DOHH2 (cell line): ENCODE results near the gene SCAMP1.

Experiments
- H3F3A ChIP-seq: fragments of 200-600 bp; sonication (generic), shearing (Covaris generic); 2 replicates; pipeline ENCODE4 v1.6.0; 2016; ENCODE audit warnings: antibody characterized with exemption, mild to moderate bottlenecking; ENCODE audit not compliant: control insufficient read depth, insufficient read depth
- H3K27ac ChIP-seq: fragments of 200-600 bp; sonication (generic); 2 replicates; pipeline ENCODE4 v1.5.1; 2014; ENCODE audit warnings: low read depth, mild to moderate bottlenecking, low read length, moderate library complexity
- H3K27me3 ChIP-seq: fragments of 200-600 bp; sonication (generic); 2 replicates; pipeline ENCODE4 v1.6.1; 2014; ENCODE audit warnings: mild to moderate bottlenecking, low read length, mixed read lengths; ENCODE audit not compliant: control insufficient read depth
- H3K36me3 ChIP-seq: fragments of 200-600 bp; sonication (generic); 2 replicates; pipeline ENCODE4 v1.6.1; 2014; ENCODE audit warnings: mild to moderate bottlenecking, low read length, moderate library complexity, mixed read lengths; ENCODE audit not compliant: control insufficient read depth
- H3K4me1 ChIP-seq: fragments of 200-600 bp; sonication (generic); 2 replicates; pipeline ENCODE4 v1.6.1; 2014; ENCODE audit warnings: mild to moderate bottlenecking, low read length, mixed read lengths; ENCODE audit not compliant: control insufficient read depth
- H3K4me2 ChIP-seq: fragments of 200-600 bp; sonication (generic); 2 replicates; pipeline ENCODE4 v1.6.0; 2014; ENCODE audit warnings: mild to moderate bottlenecking, low read length, moderate library complexity
- H3K4me3 ChIP-seq: fragments of 200-600 bp; sonication (generic); 2 replicates; pipeline ENCODE4 v1.5.1; 2014; ENCODE audit warnings: mild to moderate bottlenecking, low read length, mixed read lengths
- H3K79me2 ChIP-seq: fragments of 200-600 bp; sonication (generic); 2 replicates; pipeline ENCODE4 v1.6.1; 2014; ENCODE audit warnings: mild to moderate bottlenecking, low read length, mixed read lengths; ENCODE audit not compliant: control insufficient read depth
- H3K9me2 ChIP-seq: fragments of 200-600 bp; sonication (generic); replicated peaks from 2 replicates; pipeline ENCODE4 v1.6.1; 2014; ENCODE audit warnings: mild to moderate bottlenecking, low read length, mixed read lengths; ENCODE audit not compliant: control insufficient read depth
- H3K9me3 ChIP-seq: fragments of 200-600 bp; sonication (generic); 2 replicates; pipeline ENCODE4 v1.6.1; 2014; ENCODE audit warnings: antibody characterized with exemption, low read length, mixed read lengths; ENCODE audit not compliant: control insufficient read depth, insufficient read depth
- H4K20me1 ChIP-seq: fragments of 200-600 bp; sonication (generic); 2 replicates; pipeline ENCODE4 v1.6.0; 2014; ENCODE audit warnings: low read depth, mild to moderate bottlenecking, antibody characterized with exemption, low read length, moderate library complexity; ENCODE audit not compliant: control insufficient read depth, insufficient read depth
- CTCF ChIP-seq: fragments of 200-600 bp; sonication (generic); IDR thresholded peaks from one replicate; pipeline ENCODE4 v1.5.1; 2014; ENCODE audit warnings: antibody characterized with exemption, mild to moderate bottlenecking, low read depth, low read length; ENCODE audit not compliant: poor library complexity, severe bottlenecking
- EZH2phosphoT487 ChIP-seq: fragments of 200-600 bp; sonication (generic); IDR thresholded peaks from 2 replicates; pipeline ENCODE4 v1.6.1; 2017; ENCODE audit warnings: borderline replicate concordance, mild to moderate bottlenecking, antibody characterized with exemption, low read length, moderate library complexity, mixed read lengths

SCAMP1 gene

DNA sequence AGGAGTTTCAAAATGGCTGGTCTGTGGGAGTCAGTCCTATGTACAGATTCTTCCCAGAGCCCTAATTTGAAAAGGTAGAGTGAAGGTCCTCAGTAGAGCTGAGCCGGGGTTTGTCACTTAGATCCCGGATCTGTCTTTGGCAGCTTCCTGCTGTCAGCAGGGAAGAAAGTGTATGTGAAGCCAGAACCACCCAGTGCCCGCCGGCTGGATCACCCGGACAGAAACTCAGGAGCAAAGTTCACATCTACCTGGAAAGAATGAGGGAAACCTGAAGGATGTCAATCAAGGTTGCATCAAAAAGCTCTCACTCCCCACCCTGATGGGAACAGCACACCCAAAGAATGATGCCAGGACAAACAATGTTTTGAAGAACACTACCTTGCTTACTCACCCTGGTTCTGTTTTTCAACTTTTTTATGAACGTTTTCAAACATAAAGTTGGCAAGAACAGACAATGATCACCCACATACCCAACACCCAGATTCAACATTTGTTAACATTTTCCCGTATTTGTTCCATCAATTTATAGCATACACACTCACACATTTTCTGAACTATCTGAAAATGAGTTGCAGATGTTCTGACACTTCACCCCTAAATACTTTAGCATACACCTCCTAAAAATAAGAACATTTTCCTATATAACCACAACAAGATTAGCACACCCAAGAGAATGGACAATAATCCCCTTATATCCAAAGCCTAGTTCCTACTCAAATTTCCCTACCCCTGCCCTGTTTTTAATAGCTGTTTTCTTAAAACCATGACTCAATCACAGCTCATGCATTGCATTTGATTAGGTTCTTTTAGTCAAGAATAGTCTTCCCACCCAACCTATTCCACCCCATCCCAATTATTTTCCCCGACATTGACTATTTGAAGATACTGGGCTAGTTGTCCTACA lies 154.3 kb downstream of the SCAMP1 start:
- Histone ChIP-seq H3K4me3 (no peak overlapping the region), H3K36me3 (no peaks in the 10 kb centered on the region), H3K27ac (no peak overlapping the region), H3K9me3 (no peaks in the 10 kb centered on the region), H3K27me3 (peaks cover 18% of the 10 kb centered on the region), H4K20me1 (no peaks in the 10 kb centered on the region), H3K4me1 (peaks cover 10% of the 10 kb centered on the region), H3K9me2 (no peaks in the 10 kb centered on the region), H3F3A (no peaks in the 10 kb centered on the region), H3K4me2 (no peak overlapping the region), H3K79me2 (no peaks in the 10 kb centered on the region)
- TF ChIP-seq EZH2phosphoT487, result no peak
- no peak for TF ChIP-seq CTCF

DNA sequence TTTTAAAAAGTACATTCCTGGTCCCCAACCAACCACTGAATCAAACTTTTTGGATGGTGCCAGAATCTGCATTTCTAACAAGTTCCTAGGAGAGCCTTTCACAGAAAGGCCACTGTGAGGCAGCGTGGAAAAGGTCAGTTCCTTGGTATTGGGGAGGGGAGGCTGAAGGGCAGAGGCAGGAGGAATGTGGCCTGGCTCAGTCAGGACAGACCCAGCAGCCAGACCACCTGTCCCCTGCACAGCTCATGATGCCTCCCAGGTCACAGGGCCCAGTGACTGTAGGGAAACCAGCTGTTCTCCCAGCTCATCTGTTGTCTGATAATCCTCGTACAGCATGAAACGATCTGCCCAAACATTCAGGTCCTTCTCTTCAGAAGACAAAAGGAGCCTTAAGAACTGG lies 155.3 kb downstream of the SCAMP1 start:
- no peak overlapping the region for H3K4me3 ChIP-seq
- H3K4me1 ChIP-seq, result peaks cover under 1% of the 10 kb centered on the region
- H3K9me3 ChIP-seq, result no peaks in the 10 kb centered on the region
- no peak overlapping the region for H3K4me2 ChIP-seq
- H3K27ac ChIP-seq, result no peak overlapping the region
- no peaks in the 10 kb centered on the region for H3F3A ChIP-seq
- H3K27me3 ChIP-seq, result peaks cover 9% of the 10 kb centered on the region
- TF ChIP-seq EZH2phosphoT487 (no peak), CTCF (no peak)
- H4K20me1 ChIP-seq, result no peaks in the 10 kb centered on the region
- no peaks in the 10 kb centered on the region for H3K36me3 ChIP-seq
- H3K79me2 ChIP-seq, result no peaks in the 10 kb centered on the region
- no peaks in the 10 kb centered on the region for H3K9me2 ChIP-seq

- Histone ChIP-seq H3K36me3 (no peaks in the 10 kb centered on the region), H3K4me3 (no peak overlapping the region), H3K27me3 (no peaks in the 10 kb centered on the region), H3F3A (no peaks in the 10 kb centered on the region), H3K4me1 (no peaks in the 10 kb centered on the region), H3K27ac (no peak overlapping the region), H3K9me2 (no peaks in the 10 kb centered on the region), H4K20me1 (no peaks in the 10 kb centered on the region), H3K79me2 (no peaks in the 10 kb centered on the region), H3K9me3 (no peaks in the 10 kb centered on the region), H3K4me2 (no peak overlapping the region)
- TF ChIP-seq CTCF (no peak), EZH2phosphoT487 (no peak)
Observed at GRCh38 chr5:78518365-78519197, 158.2 kb downstream of the SCAMP1 start.
